Measurements from ENCODE around the gene GRIA2. TPM values are rescaled to one million over a fixed set of nuclear protein-coding genes. Genes with fewer than 3 reads are reported as not detected.

The GRIA2 gene
- total RNA-seq, 4 donors from 2014 or later = 1.1 TPM; not detected in 3

- Histone ChIP-seq H3K4me1 (no peaks in the 10 kb centered on the region), H3K4me3 (replicated peaks in 1 of 3) (no peak overlapping the region), H3K27me3 (no peaks in the 10 kb centered on the region), H3K27ac (no peak overlapping the region), H3K9me3 (no peaks in the 10 kb centered on the region), H3K36me3 (no peaks in the 10 kb centered on the region)
- 74 to 83% methylated on average over 1 of the region's 1 CpG for WGBS, 2 donors
- intact Hi-C loops (cut with DNase I) = no loop called here
- no peak for DNase-seq
- TF ChIP-seq CTCF (IDR thresholded peaks at IDR 0.05) = no peak
- no peak for TF ChIP-seq POLR2A (IDR thresholded peaks at IDR 0.05)
Observed at GRCh38 chr4:157357887-157358286, 137.4 kb downstream of the GRIA2 start.

GRCh38 chr4:157358439-157358838, 137.9 kb downstream of the GRIA2 start:
- no peaks in the 10 kb centered on the region for H3K36me3 ChIP-seq
- 90 to 93% methylated on average over 1 of the region's 1 CpG for WGBS, 2 donors

GRCh38 chr4:157358851-157359250, 138.3 kb downstream of the GRIA2 start:
- TF ChIP-seq CTCF (IDR thresholded peaks at IDR 0.05) (no peak), POLR2A (IDR thresholded peaks at IDR 0.05) (no peak)
- no peak overlapping the region for H3K4me3 ChIP-seq (replicated peaks in 1 of 3)
- no peaks in the 10 kb centered on the region for H3K36me3 ChIP-seq
- H3K4me1 ChIP-seq = no peaks in the 10 kb centered on the region
- DNase-seq = no peak
- 49 to 56% methylated on average over 1 of the region's 1 CpG for WGBS, 2 donors
- intact Hi-C loops (cut with DNase I) = no loop called here
- H3K27me3 ChIP-seq = no peaks in the 10 kb centered on the region
- H3K27ac ChIP-seq = no peak overlapping the region
- H3K9me3 ChIP-seq = no peaks in the 10 kb centered on the region

More at GRCh38 chr4:157358439-157358838, 137.9 kb downstream of the GRIA2 start:
- H3K9me3 ChIP-seq = no peaks in the 10 kb centered on the region
- intact Hi-C loops (cut with DNase I) = no loop called here
- no peaks in the 10 kb centered on the region for H3K4me1 ChIP-seq
- H3K27ac ChIP-seq = no peak overlapping the region
- H3K27me3 ChIP-seq = no peaks in the 10 kb centered on the region
- TF ChIP-seq POLR2A (IDR thresholded peaks at IDR 0.05) (no peak), CTCF (IDR thresholded peaks at IDR 0.05) (no peak)
- no peak for DNase-seq
- H3K4me3 ChIP-seq (replicated peaks in 1 of 3) = no peak overlapping the region

DNA sequence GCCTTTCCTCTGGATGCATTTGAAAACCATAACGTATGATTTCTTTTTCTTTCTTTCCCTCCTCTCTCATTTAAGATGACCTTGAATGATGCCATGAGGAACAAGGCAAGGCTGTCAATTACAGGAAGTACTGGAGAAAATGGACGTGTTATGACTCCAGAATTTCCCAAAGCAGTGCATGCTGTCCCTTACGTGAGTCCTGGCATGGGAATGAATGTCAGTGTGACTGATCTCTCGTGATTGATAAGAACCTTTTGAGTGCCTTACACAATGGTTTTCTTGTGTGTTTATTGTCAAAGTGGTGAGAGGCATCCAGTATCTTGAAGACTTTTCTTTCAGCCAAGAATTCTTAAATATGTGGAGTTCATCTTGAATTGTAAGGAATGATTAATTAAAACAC, 142.8 kb downstream of the GRIA2 start:
- Histone ChIP-seq H3K4me1 (no peaks in the 10 kb centered on the region), H3K4me3 (replicated peaks in 1 of 3) (no peak overlapping the region), H3K27ac (no peak overlapping the region), H3K9me3 (no peaks in the 10 kb centered on the region), H3K36me3 (no peaks in the 10 kb centered on the region), H3K27me3 (no peaks in the 10 kb centered on the region)
- no peak for DNase-seq
- TF ChIP-seq CTCF (IDR thresholded peaks at IDR 0.05) (no peak), POLR2A (IDR thresholded peaks at IDR 0.05) (no peak)
- 55 to 59% methylated on average over 4 of the region's 4 CpGs for WGBS, 2 donors
- intact Hi-C loops (cut with DNase I) = no loop called here

GRCh38 chr4:157372154-157372553, 151.6 kb downstream of the GRIA2 start:
- 73 to 79% methylated on average over 3 of the region's 3 CpGs for WGBS, 2 donors
- DNase-seq = no peak
- Histone ChIP-seq H3K9me3 (no peaks in the 10 kb centered on the region), H3K36me3 (no peaks in the 10 kb centered on the region), H3K4me1 (no peaks in the 10 kb centered on the region), H3K4me3 (replicated peaks in 1 of 3) (no peak overlapping the region), H3K27ac (no peak overlapping the region), H3K27me3 (no peaks in the 10 kb centered on the region)
- TF ChIP-seq CTCF (IDR thresholded peaks at IDR 0.05) = no peak
- no peak for TF ChIP-seq POLR2A (IDR thresholded peaks at IDR 0.05)
- intact Hi-C loops (cut with DNase I) = no loop called here

All from thyroid gland (tissue), 4 donors.